ENCODE results near the gene SYT7.
A peak's percentile ranks its signal among the peaks of the same experiment; 100 is the strongest.

Gene SYT7

DNA sequence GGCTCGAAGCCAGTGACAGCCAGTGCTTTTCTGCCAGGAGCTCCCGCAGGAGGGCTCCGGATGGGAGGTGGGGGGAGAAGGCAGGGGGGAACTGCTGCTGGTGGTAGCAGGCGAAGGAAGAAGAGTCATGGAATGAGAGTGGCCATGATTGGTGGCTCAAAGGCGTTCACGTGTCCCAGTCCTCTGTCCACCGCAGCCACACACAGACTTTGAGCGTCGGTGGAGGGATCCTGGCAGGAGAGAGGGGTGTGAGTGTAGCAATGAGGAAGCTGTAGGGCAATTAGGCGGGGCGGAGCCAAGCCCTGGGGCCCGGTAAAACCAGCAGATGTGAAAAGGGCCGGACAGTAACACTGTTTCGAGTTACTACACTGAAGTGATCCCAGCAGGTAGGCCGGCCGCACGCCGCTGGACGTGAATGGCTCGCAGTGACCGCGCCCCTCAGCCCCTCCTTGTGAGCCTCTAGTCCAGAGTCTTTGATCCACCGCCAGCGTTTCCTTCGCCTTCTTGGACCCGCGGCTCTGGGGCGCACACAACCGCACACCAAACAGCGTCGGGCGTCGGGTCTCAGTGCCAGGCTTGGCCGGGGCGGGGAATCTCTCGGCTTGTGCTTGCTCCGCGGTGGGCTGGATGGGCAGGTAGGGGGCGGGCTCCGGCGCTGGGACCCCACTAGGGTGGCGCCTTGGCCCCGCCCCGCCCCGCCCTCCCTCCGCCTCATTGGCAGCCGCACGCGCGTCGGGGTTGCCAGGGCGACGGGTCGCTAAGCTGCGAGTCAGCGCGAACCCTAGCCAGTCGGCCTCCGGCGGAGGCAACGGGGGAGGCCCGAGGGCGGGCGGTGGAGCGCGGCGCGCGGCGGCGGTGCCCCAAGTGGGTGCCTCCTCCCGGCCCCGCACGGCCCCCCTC lies 72.7 kb downstream of the SYT7 start, which contains the start of gene LRRC10B:
Gene LRRC10B, plus strand, starts transcription at position 788 of the 900 bp plus-strand sequence. CDS start 250 bp downstream, outside the sequence.
- no peak for DNase-seq (ENCODE audit: low read depth)
- H3K4me3 ChIP-seq (ENCODE audit: low read depth, low read length), result peak within 1 kb of the TSS; percentile 35

DNA sequence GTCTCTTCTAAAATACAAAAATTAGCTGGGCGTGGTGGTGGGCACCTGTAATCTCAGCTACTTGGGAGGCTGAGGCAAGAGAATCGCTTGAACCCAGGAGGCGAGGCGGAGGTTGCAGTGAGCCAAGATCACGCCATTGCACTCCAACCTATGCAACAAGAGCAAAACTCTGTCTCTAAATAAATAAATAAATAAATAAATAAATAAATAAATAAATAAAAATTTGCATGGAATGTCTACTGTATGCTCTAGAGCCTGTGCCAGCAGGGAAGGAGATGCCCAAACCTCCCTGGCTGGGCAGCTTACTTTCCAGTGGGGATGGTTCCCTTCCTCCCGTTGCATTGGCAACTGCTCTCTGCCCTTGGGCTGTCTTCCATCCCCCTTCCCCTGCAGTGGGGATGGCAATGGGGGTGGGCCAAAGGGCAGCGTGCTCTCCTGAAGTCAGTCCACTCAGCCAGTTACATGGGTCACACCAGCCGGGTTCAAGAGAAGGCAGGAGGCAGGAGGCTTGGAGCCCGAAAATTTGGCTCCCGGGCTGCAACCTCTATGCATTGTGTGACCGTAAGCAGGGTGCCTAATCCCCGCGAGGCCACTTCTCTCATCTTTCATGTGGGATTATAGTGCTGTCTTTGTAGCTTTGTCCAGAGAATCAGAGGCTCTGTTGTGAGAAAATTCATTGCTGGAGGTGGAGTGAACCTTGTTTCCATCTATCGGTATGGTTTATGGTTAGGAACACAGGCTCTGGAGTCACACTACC lies 73.7 kb downstream of the SYT7 start:
- H3K4me3 ChIP-seq (ENCODE audit: low read depth, low read length), result no peak overlapping the region
- no peak for DNase-seq (ENCODE audit: low read depth)

DNA sequence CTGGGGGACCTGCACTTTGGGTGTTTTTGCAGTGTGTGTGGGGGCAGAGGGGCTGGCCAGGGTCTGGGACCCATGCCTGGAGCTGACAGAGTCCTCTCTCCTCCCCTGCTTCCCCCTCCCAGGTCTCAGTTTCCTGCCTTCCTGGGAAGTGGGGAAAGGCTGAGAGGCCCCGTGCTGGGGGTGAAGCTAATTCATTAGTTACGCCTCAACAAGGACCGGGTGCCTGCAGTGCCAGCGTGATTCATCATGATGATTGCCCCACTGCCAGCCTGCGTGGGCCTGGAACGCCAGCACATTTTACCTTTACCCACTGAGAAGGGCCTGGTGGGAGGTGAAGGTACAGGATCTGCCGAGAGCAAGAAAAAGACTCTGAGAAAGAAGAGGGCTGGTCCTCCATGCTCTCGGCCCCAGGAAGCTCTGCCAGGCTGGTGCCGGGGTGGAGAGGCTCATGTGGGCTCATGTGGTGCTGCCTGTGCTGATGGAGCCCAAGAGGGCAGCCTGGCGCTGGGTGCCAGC lies 75.2 kb downstream of the SYT7 start:
- no peak overlapping the region for H3K4me3 ChIP-seq (ENCODE audit: low read depth, low read length)
- DNase-seq (ENCODE audit: low read depth), result no peak

DNA sequence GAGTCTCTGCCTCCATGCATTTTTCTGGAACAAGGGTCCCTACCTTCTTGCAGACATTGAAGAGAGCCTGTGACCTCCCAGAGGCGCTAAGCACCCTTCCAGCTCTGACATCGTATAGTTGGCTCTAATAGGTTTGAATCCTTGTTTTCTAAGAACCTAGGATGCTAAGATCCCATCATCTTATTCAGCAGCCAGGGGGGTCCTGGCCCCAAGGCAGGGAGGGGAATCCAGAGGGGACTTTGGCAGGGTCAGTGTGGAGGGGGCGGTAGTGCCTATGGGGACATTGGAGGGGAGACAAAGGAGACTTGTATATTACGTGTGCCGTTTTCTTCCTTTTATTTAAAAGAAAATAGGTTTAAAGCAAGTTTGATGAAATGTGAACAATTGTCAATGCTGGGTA lies 75.8 kb downstream of the SYT7 start:
- DNase-seq (ENCODE audit: low read depth), result no peak
- no peak overlapping the region for H3K4me3 ChIP-seq (ENCODE audit: low read depth, low read length)

DNA sequence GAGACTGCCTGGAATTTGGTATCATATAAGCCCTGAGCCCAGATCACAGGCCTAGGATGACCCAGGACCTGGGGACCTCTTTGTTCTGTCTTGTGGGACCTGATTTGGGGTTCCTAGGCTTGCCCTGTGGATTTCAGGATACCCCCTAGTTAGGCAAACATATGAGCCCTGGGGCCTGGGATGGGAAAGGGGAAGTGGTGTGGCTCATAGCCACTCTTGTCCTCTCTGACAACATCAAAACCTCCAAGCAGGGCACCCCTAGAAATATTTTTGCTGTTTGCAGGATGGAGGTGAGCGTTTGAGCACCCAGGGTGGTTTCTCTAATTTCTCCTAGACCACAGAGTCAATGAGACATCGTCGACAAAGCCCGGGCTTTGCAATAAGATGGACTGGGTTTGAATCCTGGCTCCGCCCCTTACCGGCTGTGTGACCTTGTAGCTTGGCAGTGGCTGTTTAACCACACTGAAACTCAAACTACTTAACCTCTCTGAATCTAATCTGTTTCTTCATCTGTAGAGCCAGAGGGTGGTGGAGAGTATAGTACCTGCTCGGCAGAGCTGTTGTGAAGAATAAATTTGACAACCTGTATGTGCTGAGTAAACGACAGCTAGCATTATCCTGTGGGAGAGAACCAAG lies 77.6 kb downstream of the SYT7 start:
- DNase-seq (ENCODE audit: low read depth), result no peak

DNA sequence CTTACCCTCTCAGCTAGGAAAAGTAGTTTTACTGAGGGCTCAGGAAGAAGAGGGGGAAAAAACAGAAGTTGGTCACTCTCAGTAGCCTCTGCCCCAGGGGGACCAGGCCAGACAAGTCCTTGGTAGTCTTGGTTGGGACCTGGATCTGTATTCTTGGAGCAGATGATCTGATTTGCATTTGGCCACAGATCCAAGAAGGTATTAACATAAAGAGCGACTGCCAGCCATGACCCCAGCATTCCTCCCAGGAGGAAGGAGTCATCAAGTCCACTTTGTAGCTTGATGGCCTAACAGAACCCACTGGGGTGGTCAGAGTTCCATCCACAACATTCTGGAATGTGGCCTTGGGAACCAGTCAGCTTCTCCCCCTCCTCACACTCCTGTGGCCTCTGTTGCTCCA lies 78.4 kb downstream of the SYT7 start:
- no peak overlapping the region for H3K4me3 ChIP-seq (ENCODE audit: low read depth, low read length)
- no peak for DNase-seq (ENCODE audit: low read depth)

More for the DNA sequence above, 77.6 kb downstream of the SYT7 start:
- H3K4me3 ChIP-seq (ENCODE audit: low read depth, low read length), result no peak overlapping the region

DNA sequence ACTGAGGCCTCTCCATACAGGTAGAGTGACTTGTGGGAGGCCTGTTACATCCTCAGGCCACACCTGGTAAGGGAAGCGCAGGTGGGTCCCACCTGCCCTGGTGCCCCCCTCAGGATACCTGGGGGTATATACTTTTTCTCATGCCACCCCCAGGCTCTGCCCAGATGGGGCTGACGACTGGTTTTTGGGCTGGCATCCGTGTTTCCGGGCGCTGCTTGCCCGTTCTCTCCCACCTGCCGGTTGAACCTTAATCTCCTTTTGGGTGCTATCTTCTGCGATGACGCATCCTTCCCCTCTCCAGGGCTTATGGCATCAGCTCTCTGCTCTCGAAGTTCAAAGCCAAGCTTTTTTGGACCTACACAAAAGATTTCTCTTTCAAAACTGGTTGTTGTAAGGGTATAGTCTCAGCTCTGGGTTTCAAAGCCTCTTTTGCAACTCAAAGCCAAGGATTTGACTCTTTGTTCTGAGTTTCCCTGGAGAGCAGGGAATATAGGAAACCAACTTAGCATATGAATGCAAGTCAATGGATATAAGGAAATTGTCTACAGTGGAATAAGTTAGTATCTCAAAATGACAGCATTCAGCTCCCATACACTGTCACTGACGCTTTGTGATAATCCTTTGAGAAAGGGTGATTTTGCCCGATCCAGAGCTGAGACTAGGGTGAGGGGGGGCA lies 80.9 kb downstream of the SYT7 start:
- DNase-seq (ENCODE audit: low read depth), result no peak
- H3K4me3 ChIP-seq (ENCODE audit: low read depth, low read length), result no peak overlapping the region

DNA sequence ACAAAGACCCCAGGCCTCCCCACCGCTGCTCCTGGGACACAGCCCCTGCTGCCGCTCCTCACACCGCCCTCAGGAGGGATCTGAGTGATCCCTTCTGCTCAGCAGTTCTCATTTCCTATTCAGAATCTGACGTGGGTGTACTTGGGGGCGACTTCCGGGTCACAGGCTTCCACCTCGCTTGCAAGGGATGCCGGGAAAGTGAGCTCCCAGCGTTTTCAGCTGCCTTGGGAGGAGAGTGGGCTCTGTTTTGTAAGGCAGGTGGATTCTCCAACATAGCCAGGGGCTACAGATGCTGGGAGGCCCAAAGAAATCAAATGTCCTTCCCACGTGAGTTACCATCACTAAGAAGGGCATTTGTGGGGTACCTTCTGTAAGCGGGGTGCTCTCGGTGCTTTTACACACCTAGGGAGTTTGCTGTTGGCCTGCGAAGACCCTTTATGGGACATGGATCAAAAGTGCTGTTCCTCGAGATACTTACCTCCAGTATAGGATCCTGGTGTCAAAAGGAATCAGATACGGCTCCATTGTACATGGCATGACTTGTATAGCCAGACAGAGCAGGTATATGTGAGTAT lies 82.0 kb downstream of the SYT7 start:
- no peak for DNase-seq (ENCODE audit: low read depth)
- no peak overlapping the region for H3K4me3 ChIP-seq (ENCODE audit: low read depth, low read length)

DNA sequence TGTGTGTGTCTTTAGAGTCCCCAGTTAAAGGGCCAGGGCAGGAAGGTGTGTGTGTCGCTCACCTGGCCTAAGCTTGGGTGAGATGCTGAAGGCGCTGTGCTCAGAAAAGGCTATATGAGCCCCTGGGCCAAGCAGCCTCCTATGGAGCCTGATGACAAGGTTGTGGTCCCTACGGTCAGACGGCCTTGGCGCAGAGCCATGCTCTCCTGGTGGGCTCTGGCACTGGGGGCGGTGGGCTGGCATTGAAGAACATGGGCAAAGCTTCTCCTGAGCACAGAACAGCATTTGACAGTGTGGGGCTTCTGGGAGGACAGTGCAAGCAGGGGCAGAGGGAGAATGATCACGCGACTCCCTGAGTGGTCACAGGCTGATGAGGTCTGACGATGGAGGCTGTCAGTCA lies 83.0 kb downstream of the SYT7 start:
- DNase-seq (ENCODE audit: low read depth), result no peak
- no peak overlapping the region for H3K4me3 ChIP-seq (ENCODE audit: low read depth, low read length)

DNA sequence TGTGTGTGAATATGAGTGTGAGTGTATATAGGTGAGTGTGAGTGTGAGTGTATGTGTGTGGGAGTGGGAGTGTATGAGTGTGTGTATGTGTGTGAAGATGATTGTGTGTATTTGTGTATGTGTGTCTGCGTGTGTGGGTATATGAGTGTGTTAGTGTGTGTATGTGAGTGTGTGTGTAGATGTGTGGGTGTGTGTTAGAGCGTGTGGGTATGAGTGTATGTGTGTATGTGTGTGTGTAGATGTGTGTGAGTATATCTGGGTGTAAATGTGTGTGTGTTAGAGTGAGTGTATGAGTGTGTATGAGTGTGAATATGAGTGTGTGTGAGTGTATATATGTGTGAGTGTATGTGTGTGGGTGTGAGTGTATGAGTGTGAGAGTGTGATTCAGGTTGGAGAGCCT lies 83.4 kb downstream of the SYT7 start:
- H3K4me3 ChIP-seq (ENCODE audit: low read depth, low read length), result no peak overlapping the region
- no peak for DNase-seq (ENCODE audit: low read depth)

DNA sequence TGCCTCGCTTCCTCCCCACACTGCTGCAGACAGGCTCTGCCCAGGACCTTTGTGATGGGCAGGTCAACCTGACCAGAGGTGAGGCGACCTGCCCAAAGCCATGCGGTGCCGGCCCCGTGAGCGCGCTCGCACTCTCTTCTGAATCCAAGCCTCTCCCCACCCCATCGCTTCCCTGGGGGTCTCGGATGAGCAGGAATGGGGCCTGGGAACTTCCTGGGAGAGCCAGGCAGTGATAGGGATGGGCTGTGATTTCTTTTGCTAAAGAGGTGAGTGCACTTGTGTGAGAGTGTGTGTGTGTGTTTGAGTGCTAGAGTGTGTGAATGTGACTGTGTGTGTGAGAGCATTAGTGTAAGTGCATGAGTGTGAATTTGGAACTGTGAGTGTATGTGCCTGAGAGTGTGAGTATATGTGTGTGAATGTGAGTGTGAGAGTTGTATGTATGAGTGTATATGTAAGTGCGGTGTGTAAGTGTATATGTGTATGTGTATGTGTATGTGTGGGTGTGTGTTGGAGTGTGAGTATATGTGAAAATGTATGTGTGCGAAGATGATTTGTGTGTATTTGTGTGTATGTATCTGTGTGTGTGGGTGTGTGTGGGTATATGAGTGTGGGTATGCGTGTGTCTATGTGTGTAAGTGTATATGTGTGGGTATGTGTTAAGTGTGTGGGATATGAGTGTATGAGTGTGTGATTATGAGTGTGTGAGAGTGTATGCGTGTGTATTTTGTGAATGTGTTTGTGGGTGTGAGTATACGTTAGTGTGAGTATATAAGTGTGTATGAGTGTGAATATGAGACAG lies 84.1 kb downstream of the SYT7 start:
- no peak for DNase-seq (ENCODE audit: low read depth)
- no peak overlapping the region for H3K4me3 ChIP-seq (ENCODE audit: low read depth, low read length)

DNA sequence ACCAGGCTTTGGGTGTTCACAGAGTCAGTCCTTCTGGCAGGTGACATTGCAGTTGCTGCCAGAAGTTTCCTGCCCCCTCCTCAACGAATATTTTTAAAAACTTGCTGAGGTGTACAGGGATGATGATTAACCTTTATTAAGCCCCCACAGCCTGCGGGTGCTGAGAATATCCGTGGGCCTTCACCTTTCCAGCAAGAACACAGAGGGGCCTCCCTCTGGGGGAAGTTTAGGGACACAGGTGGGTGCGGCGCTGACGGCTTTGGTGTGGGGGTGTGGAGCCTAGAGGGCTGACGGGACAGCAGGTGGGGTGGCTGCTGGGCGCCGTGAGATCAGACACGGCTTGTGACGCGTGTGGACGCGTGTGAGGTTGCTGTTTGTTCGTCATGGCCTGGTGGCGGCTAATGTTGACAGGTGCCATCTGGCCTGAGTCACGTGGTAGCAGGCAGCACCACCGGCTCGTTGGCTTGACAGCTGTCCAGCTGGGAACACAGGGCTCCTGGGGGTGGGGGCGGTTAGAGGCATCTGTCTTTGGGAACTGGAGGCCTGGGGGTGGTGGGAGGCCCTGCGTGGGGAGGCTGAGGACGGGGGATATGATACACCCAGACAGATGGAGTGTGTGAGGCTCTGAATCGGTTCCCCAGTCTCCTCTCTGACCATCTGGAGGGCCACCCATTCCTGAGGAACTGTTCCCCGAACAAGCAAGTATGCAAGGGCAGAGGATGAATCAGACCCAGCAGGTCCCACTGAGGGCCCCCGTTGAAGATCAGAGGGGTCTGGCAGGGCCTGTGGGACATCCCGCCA lies 84.9 kb downstream of the SYT7 start:
- no peak overlapping the region for H3K4me3 ChIP-seq (ENCODE audit: low read depth, low read length)
- peak; percentile 54 for DNase-seq (ENCODE audit: low read depth)

DNA sequence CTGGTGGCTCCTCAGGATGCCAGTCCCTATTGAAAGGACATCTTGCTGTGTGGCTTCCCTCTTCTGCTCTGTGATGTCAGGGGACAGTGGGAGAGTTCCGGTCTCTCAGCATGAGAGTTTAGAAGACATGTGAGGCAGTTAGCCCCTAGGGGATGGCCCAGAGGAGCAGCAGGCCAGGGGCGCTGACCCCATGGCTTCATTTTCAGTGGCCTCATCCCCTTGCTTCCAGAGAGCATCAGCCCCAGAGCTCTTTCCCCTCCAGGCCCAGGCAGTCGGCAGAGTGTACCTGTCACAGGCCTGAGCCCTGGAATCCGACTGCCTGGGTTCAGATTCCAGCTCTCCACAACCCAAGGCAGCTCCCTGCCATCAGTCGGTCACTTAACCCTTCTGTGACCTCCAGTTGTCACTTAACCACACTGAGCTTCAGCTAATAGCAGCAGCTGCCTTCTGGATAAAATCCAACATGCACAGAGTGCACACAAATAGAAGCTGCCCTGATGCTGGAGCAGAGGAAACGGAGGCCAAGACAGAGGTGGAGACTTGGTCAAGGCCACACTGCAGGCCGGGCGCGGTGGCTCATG lies 86.4 kb downstream of the SYT7 start:
- H3K4me3 ChIP-seq (ENCODE audit: low read depth, low read length), result no peak overlapping the region
- DNase-seq (ENCODE audit: low read depth), result no peak

DNA sequence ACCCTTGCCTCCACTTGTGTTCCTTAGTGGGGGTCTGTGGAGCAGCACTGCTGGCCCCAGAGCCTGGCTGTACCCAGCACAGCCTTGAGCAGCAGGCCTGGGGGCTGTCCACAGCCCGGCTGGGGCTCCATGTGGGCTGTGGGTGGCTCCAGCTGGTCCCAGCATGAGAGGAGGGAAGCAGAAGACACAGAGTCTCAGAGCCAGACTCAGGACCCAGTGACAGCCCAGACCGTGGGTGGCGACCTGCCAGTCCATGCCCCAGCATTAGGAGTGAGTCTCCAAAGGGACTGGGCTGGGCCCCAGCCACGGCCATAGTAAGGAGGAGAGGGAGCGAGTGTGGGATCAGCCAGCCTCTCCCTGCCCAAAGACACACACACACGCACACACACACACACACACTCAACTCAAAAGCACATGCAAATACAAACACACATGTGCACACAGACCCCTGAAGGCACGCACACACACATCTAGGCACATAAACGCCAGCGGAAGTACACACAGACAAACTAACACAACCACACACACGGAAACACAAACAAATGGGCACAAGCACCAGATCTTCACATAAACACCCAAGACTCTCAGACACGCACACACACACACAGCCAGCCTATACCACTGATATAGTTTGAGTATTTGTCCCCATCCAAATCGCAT lies 89.0 kb downstream of the SYT7 start:
- no peak for DNase-seq (ENCODE audit: low read depth)
- H3K4me3 ChIP-seq (ENCODE audit: low read depth, low read length), result no peak overlapping the region

DNA sequence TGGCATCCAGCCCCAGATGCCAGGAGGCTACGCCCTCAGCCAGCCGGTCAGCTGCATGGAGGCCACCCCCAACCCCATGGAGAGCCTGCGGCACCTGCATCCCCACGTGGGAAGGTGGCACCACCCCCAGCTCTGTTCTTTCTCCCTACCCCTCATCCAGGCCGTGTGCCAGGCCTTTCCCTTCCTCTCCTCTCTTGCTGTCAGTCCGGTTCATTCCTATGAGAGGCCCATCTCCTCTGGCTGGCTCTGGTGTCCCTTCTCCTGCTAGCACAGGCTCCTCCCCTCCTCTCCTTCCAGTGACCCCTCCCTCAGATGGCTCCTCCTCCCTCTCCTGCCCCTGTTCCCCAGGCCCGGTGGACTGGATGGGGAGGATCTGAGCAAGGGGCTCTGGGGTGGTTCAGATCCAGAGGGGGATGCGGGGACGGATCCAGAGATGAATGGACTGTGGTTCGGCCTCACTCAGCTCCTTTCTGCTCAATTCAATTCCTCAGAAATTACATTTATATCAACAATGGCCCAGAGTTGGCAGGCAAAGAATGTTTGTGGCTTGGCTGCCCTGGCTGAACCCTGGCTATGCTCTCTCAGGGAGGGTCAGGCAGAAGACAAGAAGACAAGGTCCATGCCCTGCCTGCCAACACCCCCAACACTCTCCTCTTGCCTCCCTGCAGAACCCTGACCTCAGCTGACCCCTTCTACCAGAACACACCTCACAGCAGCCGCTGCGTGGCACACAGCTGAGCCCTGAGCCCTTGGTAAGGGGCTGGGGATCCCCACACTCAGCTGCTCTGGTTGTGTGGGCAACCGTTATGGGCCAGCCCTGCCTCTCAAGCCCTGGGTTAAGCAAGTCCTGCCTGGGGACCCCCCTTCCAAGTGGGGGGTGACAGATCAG lies 90.8 kb downstream of the SYT7 start:
- H3K4me3 ChIP-seq (ENCODE audit: low read depth, low read length), result no peak overlapping the region
- DNase-seq (ENCODE audit: low read depth), result no peak
